Body of pancreas (tissue), 4 donors: ENCODE results near the gene CACNA1F.

ENCODE experiments used
- CTCF ChIP-seq, 7 experiments: fragments of 450-650 bp in 4 of 7; fragments of 200-600 bp in 3 of 7; sonication (generic) in 3 of 7; IDR thresholded peaks; one replicate each; pipeline ENCODE4 v1.5.1; 2016 to 2019; ENCODE audit warnings: antibody characterized with exemption in 7 of 7
- POLR2A ChIP-seq, 3 donors: fragments of 450-650 bp; IDR thresholded peaks; one replicate each; pipeline ENCODE4 v1.6.1; 2016; ENCODE audit warnings: antibody characterized with exemption in 3 of 3, mild to moderate bottlenecking in 2 of 3

GRCh38 chrX:49174723-49175122 lies 58.4 kb downstream of the CACNA1F start:
- TF ChIP-seq CTCF (IDR thresholded peaks at IDR 0.05) (no peak), POLR2A (IDR thresholded peaks at IDR 0.05) (no peak)
